ENCODE data around the gene ATL1. TPM values are rescaled to one million over a fixed set of nuclear protein-coding genes. Genes with fewer than 3 reads are reported as not detected.

Gene ATL1
- total RNA-seq, 1 donor from 2014 or later, result 2.0 TPM

DNA sequence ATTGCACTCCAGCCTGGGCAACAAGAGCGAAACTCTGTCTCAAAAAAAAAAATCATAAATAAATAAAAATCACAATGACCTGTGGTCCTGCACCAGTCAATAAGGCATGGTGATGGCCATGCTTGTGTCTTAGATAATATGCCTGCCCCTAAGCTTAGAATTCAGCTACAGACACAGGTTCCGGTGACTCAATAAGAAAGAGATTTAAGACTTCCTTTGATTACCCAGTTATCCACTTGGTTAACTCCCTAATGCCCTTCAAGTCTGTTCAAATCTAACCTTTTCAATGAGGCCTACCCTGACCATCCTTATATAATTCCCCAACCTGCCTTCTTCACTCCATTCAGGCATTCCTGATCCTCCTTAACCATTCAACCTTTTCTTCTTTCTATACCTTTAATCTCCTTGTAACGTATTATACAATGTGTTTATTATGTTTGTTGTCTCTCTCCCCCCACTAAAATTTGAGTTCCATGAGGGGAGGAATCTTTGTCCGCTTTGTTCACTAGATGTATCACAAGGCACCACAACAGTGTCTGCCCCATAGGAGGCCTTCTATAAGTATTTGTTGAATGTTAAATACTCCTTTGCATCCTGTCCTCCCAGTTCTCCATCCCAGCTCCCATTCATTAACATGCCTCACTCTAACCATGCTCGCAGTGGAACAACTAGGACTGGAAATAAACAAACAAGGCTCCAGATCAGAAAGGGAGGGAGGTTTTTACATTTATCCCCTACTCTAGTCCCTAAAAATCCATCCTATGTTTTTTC, 36.5 kb upstream of the ATL1 start:
- no peak overlapping the region for H3K4me3 ChIP-seq (ENCODE audit: low read depth, low read length)
- TF ChIP-seq, protein P1, sequence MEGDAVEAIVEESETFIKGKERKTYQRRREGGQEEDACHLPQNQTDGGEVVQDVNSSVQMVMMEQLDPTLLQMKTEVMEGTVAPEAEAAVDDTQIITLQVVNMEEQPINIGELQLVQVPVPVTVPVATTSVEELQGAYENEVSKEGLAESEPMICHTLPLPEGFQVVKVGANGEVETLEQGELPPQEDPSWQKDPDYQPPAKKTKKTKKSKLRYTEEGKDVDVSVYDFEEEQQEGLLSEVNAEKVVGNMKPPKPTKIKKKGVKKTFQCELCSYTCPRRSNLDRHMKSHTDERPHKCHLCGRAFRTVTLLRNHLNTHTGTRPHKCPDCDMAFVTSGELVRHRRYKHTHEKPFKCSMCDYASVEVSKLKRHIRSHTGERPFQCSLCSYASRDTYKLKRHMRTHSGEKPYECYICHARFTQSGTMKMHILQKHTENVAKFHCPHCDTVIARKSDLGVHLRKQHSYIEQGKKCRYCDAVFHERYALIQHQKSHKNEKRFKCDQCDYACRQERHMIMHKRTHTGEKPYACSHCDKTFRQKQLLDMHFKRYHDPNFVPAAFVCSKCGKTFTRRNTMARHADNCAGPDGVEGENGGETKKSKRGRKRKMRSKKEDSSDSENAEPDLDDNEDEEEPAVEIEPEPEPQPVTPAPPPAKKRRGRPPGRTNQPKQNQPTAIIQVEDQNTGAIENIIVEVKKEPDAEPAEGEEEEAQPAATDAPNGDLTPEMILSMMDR (conservative IDR thresholded peaks at IDR 0.05; ENCODE audit: low read depth, low read length), result no peak
- no peak for DNase-seq (ENCODE audit: low read depth)

DNA sequence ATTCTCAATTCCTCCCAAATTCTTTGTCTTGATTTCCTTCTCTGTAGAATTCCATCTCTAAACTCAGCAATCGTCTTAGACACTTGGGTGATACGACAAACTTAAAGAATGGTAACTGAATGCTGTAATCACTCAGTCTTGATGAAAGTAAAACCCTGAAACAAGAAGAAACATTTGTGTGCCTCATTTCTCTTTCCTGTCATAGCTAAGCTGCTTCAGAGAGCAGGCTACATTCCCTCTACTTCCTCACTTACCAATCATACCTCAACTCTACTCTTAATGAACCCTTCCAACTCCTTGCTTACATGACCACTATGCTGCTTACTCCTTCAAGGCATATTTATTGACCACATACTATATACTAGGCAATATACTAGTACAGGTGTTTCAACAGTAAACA, 35.9 kb upstream of the ATL1 start:
- H3K4me3 ChIP-seq (ENCODE audit: low read depth, low read length), result no peak overlapping the region
- DNase-seq (ENCODE audit: low read depth), result no peak
- TF ChIP-seq, protein P1 (conservative IDR thresholded peaks at IDR 0.05; ENCODE audit: low read depth, low read length), result no peak

DNA sequence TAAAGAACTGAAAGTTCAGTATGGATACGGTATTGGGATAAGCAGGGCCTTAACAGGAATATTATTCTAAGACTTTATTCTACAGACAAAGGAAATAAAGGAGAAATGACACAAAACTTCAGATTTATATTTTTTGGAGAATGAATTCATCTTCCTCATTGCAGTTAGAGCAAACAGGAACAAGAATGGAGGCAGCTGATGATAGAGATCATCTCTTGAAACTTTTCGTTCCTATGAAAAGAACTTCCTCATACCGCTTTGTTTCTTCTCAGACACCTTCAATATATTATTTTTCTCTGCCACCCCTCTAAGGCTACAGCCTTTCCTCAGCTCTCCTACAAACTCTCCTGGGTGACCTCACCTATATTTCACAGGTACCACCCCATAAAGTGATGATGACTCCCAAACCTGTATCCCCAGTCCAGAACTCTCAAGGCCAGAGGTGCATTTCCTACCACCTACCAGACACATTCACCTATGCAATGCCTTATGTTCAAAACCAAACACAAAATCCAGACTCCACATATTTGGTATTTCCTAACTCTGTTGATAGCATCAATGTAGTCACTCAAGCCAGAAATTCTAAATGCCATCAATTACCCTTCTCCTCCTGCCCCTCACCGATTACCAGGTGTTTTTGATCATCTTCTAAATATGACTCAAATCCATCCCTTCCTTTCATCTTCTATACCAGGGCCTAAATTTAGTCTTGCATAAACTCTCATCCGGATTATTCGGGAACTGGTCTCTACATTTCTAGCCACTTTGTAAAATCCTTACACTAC, 35.0 kb upstream of the ATL1 start:
- H3K4me3 ChIP-seq (ENCODE audit: low read depth, low read length), result no peak overlapping the region
- no peak for DNase-seq (ENCODE audit: low read depth)
- TF ChIP-seq, protein P1 (conservative IDR thresholded peaks at IDR 0.05; ENCODE audit: low read depth, low read length), result no peak

DNA sequence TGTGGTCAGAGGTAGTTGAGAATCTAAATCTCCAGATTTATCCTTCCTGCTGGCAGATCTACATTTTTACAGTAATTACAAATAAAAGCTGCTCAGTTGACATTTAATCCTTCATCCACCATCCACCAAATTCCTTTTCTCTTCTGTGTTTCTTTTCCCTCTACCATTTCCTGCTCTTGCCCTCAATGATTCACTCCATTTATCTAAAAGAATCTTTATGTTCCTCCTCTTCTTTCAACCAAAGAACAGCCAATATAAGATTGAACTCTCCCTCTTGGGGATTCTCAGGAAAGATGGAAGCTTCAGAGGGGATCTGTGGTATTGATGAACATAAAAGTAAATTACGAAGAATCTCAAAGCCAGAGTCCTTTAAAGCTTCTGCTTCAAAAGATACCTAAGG, 31.9 kb upstream of the ATL1 start:
- H3K4me3 ChIP-seq (ENCODE audit: low read depth, low read length), result no peak overlapping the region
- no peak for DNase-seq (ENCODE audit: low read depth)
- TF ChIP-seq, protein P1 (conservative IDR thresholded peaks at IDR 0.05; ENCODE audit: low read depth, low read length), result no peak

DNA sequence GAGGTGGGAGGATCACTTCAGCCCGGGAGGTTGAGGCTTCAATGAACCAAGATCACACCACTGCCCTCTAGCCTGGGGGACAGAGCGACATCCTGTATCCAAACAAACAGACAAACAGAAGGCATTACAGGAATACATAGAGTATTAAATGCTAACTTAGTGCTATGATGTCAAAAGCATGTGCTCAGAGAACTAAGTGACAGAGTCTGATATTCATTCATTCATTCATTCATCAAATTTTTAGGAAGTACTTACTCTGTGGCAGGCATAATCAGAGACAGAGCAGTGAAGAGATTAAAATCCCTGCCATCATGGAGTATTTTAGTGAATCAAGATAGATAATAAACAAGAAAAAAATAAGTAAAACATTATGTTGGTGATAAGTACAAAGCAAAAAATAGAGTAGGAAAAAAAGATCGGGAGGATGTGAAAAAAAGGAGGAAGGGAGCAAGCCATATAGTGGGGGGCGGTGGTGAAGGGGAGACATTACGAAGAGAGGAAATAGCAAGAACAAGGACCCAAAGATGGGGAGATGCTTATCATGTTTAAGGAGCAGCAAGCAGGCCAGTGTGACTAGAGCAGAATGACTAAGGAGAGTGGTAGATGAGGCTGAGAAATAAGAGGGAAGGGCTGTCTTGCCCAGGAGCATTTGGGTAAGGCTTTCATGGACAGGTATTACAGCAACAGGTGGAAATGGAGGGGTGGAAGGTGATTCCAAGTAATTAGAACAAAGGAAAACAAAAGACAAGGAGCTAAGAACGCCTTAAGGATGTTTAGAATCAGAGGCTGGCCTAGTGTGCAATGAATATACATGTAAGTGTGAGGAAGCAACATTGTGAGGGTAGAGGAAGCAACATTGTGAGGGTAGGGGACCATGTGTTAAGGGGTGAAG, 30.4 kb upstream of the ATL1 start:
- no peak for DNase-seq (ENCODE audit: low read depth)
- TF ChIP-seq, protein P1 (conservative IDR thresholded peaks at IDR 0.05; ENCODE audit: low read depth, low read length), result no peak
- peak overlapping the region; percentile 93 for H3K4me3 ChIP-seq (ENCODE audit: low read depth, low read length)

DNA sequence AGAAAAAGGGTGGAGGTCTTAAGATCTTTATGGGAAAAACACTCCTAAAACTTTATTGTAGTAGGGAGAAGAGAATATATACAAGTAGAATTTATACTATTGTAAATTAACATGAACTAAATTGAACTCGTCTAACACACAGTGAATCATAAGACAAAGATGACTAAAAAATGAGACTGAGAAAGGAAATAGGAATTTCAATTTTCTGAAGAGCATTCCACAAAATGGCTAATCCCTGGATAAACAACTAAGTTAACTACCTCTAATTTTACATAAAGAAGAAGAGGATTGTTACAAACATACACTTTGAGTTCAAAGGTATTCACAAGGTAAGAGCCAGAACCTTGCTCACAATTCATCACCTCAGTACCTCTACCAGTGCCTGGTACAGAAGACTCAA, 29.6 kb upstream of the ATL1 start:
- DNase-seq (ENCODE audit: low read depth), result no peak
- H3K4me3 ChIP-seq (ENCODE audit: low read depth, low read length), result peak overlapping the region; percentile 93
- TF ChIP-seq, protein P1 (conservative IDR thresholded peaks at IDR 0.05; ENCODE audit: low read depth, low read length), result no peak
